AG10803 (cell line): ENCODE data around the gene OBP2B.

ENCODE experiments used
- DNase-seq: peaks from one replicate; pipeline ENCODE4 v3.0.0; 2010; ENCODE audit warnings: low read depth
- H3K4me3 ChIP-seq: 2 replicates; pipeline ENCODE4 v1.5.1; 2011; ENCODE audit warnings: mild to moderate bottlenecking, low read length, control low read depth
- CTCF ChIP-seq: conservative IDR thresholded peaks from 2 replicates; pipeline ENCODE4 v1.5.1; 2011; ENCODE audit warnings: mild to moderate bottlenecking, low read length, control low read depth, inconsistent platforms

Gene OBP2B

GRCh38 chr9:133168432-133168831 is 40.6 kb downstream of the OBP2B start:
- DNase-seq: no peak
- no peak overlapping the region for H3K4me3 ChIP-seq
- TF ChIP-seq CTCF: no peak

GRCh38 chr9:133167769-133168168 is 41.3 kb downstream of the OBP2B start:
- no peak overlapping the region for H3K4me3 ChIP-seq
- no peak for DNase-seq
- TF ChIP-seq CTCF: no peak

GRCh38 chr9:133167096-133167730 is 41.8 kb downstream of the OBP2B start:
- H3K4me3 ChIP-seq: no peak overlapping the region
- no peak for DNase-seq
- TF ChIP-seq CTCF: no peak

- H3K4me3 ChIP-seq: no peak overlapping the region
- no peak for TF ChIP-seq CTCF
Observed at GRCh38 chr9:133166392-133166791, 42.7 kb downstream of the OBP2B start.

GRCh38 chr9:133165452-133165730 is 43.7 kb downstream of the OBP2B start:
- no peak for TF ChIP-seq CTCF
- H3K4me3 ChIP-seq: no peak overlapping the region
- no peak for DNase-seq

More at GRCh38 chr9:133166392-133166791, 42.7 kb downstream of the OBP2B start:
- no peak for DNase-seq

GRCh38 chr9:133164191-133164590 is 44.9 kb downstream of the OBP2B start:
- TF ChIP-seq CTCF: no peak
- peak overlapping the region; percentile 62 for H3K4me3 ChIP-seq

GRCh38 chr9:133163504-133164172 is 45.4 kb downstream of the OBP2B start, which contains the start of gene GBGT1:
Gene GBGT1, minus strand, starts transcription at chr9:133163914. Its CDS starts 1,502 bp downstream, at chr9:133162412.
- peak; percentile 23 for DNase-seq
- no peak for TF ChIP-seq CTCF
- peak within 1 kb of the TSS; percentile 62 for H3K4me3 ChIP-seq

More at GRCh38 chr9:133164191-133164590, 44.9 kb downstream of the OBP2B start:
- no peak for DNase-seq
